Measurements from ENCODE around the gene AMBN.

GRCh38 chr4:70607334-70607853 is 15.3 kb downstream of the AMBN start:
- TF ChIP-seq CTCF (IDR thresholded peaks at IDR 0.05; ENCODE audit: insufficient read depth, low read length) = no peak
- no peak for TF ChIP-seq REST (IDR thresholded peaks at IDR 0.05; ENCODE audit: insufficient replicate concordance, low read depth)
- TF ChIP-seq POLR2AphosphoS5 (IDR thresholded peaks at IDR 0.05; ENCODE audit: low read depth) = no peak
- TF ChIP-seq SPI1 (IDR thresholded peaks at IDR 0.05; ENCODE audit: borderline replicate concordance, low read depth) = no peak
